Keratinocyte (primary cell): ENCODE measurements around the gene CHRNB4.

Experiments
- EZH2 ChIP-seq: IDR thresholded peaks from one replicate; pipeline ENCODE4 v1.6.1; 2012; ENCODE audit warnings: inconsistent platforms, mild to moderate bottlenecking, low read length, moderate library complexity
- TF ChIP-seq, protein P1 (sequence below), 3 experiments: IDR thresholded peaks in 1 of 3; conservative IDR thresholded peaks in 1 of 3; optimal IDR thresholded peaks in 1 of 3; 2 replicates in 2 of 3; 3 replicates in 1 of 3; pipeline versions ENCODE3 to v1.5.1; 2011; ENCODE audit warnings: low read length in 3 of 3, mild to moderate bottlenecking in 3 of 3, moderate library complexity in 2 of 3, control low read depth in 1 of 3, inconsistent platforms in 1 of 3; ENCODE audit not compliant: insufficient read depth in 2 of 3; ENCODE audit errors: extremely low read depth in 1 of 3

DNA sequence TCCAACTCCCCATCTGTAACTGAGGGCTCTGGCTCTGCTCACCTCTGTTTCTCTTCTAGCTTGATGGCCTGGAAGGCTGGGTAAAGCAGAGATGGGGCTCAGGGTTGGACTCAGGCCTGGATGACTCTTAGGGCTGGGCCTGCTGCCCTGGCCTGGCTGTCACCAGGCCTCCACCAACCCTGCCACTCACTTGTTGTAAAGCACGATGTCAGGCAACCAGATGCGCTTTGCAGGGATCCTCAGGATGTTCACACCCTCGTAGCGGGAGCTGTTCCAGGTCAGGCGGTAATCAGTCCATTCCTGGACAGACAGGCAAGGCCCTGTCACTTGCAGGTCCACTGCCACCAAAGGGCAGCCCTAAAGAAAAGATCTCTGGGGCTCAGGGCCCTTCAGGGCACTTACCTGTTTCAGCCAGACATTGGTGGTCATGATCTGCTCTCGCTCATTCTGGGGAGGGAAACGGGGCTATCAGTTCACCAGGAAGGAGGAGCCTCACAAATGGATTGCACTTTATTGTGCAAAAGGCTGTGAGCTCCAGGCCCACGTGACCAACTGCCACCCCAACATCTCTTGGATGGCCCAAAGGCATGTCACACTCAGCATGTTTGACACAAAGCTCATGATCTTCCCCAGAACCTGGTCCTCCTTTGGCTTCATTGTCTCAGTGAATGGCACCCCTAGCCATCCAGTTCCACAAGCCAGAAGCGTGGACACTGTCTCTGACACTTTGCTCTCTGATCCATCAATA is 9.9 kb downstream of the CHRNB4 start:
- TF ChIP-seq, protein P1, sequence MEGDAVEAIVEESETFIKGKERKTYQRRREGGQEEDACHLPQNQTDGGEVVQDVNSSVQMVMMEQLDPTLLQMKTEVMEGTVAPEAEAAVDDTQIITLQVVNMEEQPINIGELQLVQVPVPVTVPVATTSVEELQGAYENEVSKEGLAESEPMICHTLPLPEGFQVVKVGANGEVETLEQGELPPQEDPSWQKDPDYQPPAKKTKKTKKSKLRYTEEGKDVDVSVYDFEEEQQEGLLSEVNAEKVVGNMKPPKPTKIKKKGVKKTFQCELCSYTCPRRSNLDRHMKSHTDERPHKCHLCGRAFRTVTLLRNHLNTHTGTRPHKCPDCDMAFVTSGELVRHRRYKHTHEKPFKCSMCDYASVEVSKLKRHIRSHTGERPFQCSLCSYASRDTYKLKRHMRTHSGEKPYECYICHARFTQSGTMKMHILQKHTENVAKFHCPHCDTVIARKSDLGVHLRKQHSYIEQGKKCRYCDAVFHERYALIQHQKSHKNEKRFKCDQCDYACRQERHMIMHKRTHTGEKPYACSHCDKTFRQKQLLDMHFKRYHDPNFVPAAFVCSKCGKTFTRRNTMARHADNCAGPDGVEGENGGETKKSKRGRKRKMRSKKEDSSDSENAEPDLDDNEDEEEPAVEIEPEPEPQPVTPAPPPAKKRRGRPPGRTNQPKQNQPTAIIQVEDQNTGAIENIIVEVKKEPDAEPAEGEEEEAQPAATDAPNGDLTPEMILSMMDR (optimal IDR thresholded peaks at IDR 0.05 in 1 of 3, IDR thresholded peaks at IDR 0.05 in 1 of 3, conservative IDR thresholded peaks at IDR 0.05 in 1 of 3; ENCODE audit: extremely low read depth in 1 of 3, insufficient read depth in 2 of 3, low read length in 3 of 3): no peak
- TF ChIP-seq EZH2: no peak
